ENCODE measurements around the gene PROX1. TPM values are rescaled to one million over a fixed set of nuclear protein-coding genes. Genes with fewer than 3 reads are reported as not detected.

The PROX1 gene
- total RNA-seq, 2 donors from 2014 or later, result 13.7 to 27.4 TPM

GRCh38 chr1:214074477-214074876, 86.7 kb downstream of the PROX1 start:
- H3K9me3 ChIP-seq, result no peaks in the 10 kb centered on the region
- no peak overlapping the region for H3K4me3 ChIP-seq
- DNase-seq (no peak), ATAC-seq (no peak)
- no peaks in the 10 kb centered on the region for H3K36me3 ChIP-seq (replicated peaks in 1 of 2; ENCODE audit: insufficient read depth in 1 of 2, low read depth in 2 of 2)
- no peaks in the 10 kb centered on the region for H3K27me3 ChIP-seq
- TF ChIP-seq CTCF (IDR thresholded peaks at IDR 0.05) (no peak), POLR2A (IDR thresholded peaks at IDR 0.05) (no peak)
- 88% methylated on average over 1 of the region's 1 CpG for WGBS, 2 donors
- no peak overlapping the region for H3K27ac ChIP-seq
- intact Hi-C loops (cut with DNase I), result no loop called here
- no peaks in the 10 kb centered on the region for H3K4me1 ChIP-seq

- Histone ChIP-seq H3K4me1 (no peaks in the 10 kb centered on the region), H3K27me3 (no peaks in the 10 kb centered on the region), H3K36me3 (replicated peaks in 1 of 2; ENCODE audit: insufficient read depth in 1 of 2, low read depth in 2 of 2) (no peaks in the 10 kb centered on the region), H3K4me3 (no peak overlapping the region), H3K27ac (no peak overlapping the region), H3K9me3 (no peaks in the 10 kb centered on the region)
- WGBS, 2 donors, result 38 to 47% methylated on average over 5 of the region's 5 CpGs
- ATAC-seq (no peak), DNase-seq (no peak)
- intact Hi-C loops (cut with DNase I), result no loop called here
- TF ChIP-seq CTCF (IDR thresholded peaks at IDR 0.05) (no peak), POLR2A (IDR thresholded peaks at IDR 0.05) (no peak)
Observed at GRCh38 chr1:214075305-214075998, 87.7 kb downstream of the PROX1 start.

- intact Hi-C loops (cut with DNase I), result no loop called here
- Histone ChIP-seq H3K27ac (no peak overlapping the region), H3K27me3 (no peaks in the 10 kb centered on the region), H3K9me3 (no peaks in the 10 kb centered on the region), H3K36me3 (replicated peaks in 1 of 2; ENCODE audit: insufficient read depth in 1 of 2, low read depth in 2 of 2) (no peaks in the 10 kb centered on the region), H3K4me1 (no peaks in the 10 kb centered on the region), H3K4me3 (no peak overlapping the region)
- ATAC-seq (no peak), DNase-seq (no peak)
- no peak for TF ChIP-seq CTCF (IDR thresholded peaks at IDR 0.05)
- TF ChIP-seq POLR2A (IDR thresholded peaks at IDR 0.05), result no peak
- WGBS, 2 donors, result 74 to 81% methylated on average over 16 of the region's 16 CpGs
Observed at GRCh38 chr1:214075999-214076707, 88.4 kb downstream of the PROX1 start.

- TF ChIP-seq POLR2A (IDR thresholded peaks at IDR 0.05), result no peak
- TF ChIP-seq CTCF (IDR thresholded peaks at IDR 0.05), result no peak
- Histone ChIP-seq H3K9me3 (no peaks in the 10 kb centered on the region), H3K4me3 (no peak overlapping the region), H3K36me3 (replicated peaks in 1 of 2; ENCODE audit: insufficient read depth in 1 of 2, low read depth in 2 of 2) (no peaks in the 10 kb centered on the region), H3K4me1 (no peaks in the 10 kb centered on the region), H3K27me3 (no peaks in the 10 kb centered on the region), H3K27ac (no peak overlapping the region)
- ATAC-seq, result no peak
- intact Hi-C loops (cut with DNase I), result no loop called here
- DNase-seq, result peak in 3 of 4 donors; percentile 55 to 65 (median 58)
- 44 to 62% methylated on average over 7 of the region's 7 CpGs for WGBS, 2 donors
Observed at GRCh38 chr1:214076708-214077065, 88.9 kb downstream of the PROX1 start.

Data from body of pancreas (tissue), 4 donors.